AG04449 (cell line): ENCODE results near the gene PCNT.
"Not testable (repeated sequence)": the region's sequence is repeated elsewhere in the genome, so short reads cannot be mapped to it uniquely, and the experiment has no call there.

ENCODE experiments used
- CTCF ChIA-PET: fragments of 350-600 bp; formaldehyde crosslinking; extraction: SDS; loops from one replicate; lab custom pipeline; 2021; ENCODE audit warnings: antibody characterized with exemption; lab: Yijun Ruan, JAX
- POLR2A ChIA-PET: fragments of 400-600, 350-600 bp; formaldehyde crosslinking; extraction: SDS; loops from one replicate; lab custom pipeline; 2020; ENCODE audit warnings: antibody characterized with exemption, inconsistent platforms; lab: Yijun Ruan, JAX
- DNase-seq: peaks from one replicate; pipeline ENCODE4 v3.0.0-alpha.2; 2010; ENCODE audit warnings: low read depth, low spot score
- H3K4me3 ChIP-seq: 2 replicates; pipeline ENCODE4 v1.5.1; 2011; ENCODE audit warnings: low read depth, mild to moderate bottlenecking, control low read depth, low read length
- CTCF ChIP-seq: IDR thresholded peaks from one replicate; pipeline ENCODE4 v1.5.1; 2011; ENCODE audit warnings: mild to moderate bottlenecking, moderate library complexity, low read length, control low read depth, inconsistent platforms; ENCODE audit not compliant: insufficient read depth; ENCODE audit errors: missing control alignments

PCNT gene

GRCh38 chr21:46402421-46402820 is 78.5 kb downstream of the PCNT start:
- POLR2A ChIA-PET: no interaction called here
- CTCF ChIA-PET: interaction anchor here (0.7 to 1.0 kb wide), 2 partner anchors 11 to 259 kb away, joined by 3 to 4 read pairs; no protein-coding TSS in a partner anchor
- no peak overlapping the region for H3K4me3 ChIP-seq
- no peak for TF ChIP-seq CTCF
- no peak for DNase-seq

- DNase-seq, H3K4me3 ChIP-seq, CTCF ChIA-PET, POLR2A ChIA-PET: not testable (repeated sequence)
Observed at GRCh38 chr21:46403234-46403811, 79.4 kb downstream of the PCNT start.

GRCh38 chr21:46404306-46404705 is 80.3 kb downstream of the PCNT start:
- ChIA-PET CTCF (no interaction called here), POLR2A (no interaction called here)
- no peak for TF ChIP-seq CTCF
- H3K4me3 ChIP-seq: no peak overlapping the region
- DNase-seq: no peak

- no peak for TF ChIP-seq CTCF
- CTCF ChIA-PET: no interaction called here
- POLR2A ChIA-PET: no interaction called here
- no peak for DNase-seq
- no peak overlapping the region for H3K4me3 ChIP-seq
Observed at GRCh38 chr21:46406001-46406400, 82.0 kb downstream of the PCNT start.

GRCh38 chr21:46409641-46410406 is 85.9 kb downstream of the PCNT start:
- ChIA-PET POLR2A (no interaction called here), CTCF (no interaction called here)
- no peak for DNase-seq
- TF ChIP-seq CTCF: no peak
- H3K4me3 ChIP-seq: no peak overlapping the region

- no peak for TF ChIP-seq CTCF
- no peak for DNase-seq
- H3K4me3 ChIP-seq: no peak overlapping the region
- ChIA-PET CTCF (no interaction called here), POLR2A (interaction anchor here (0.6 kb wide), 1 partner anchor 13 kb away, joined by 4 read pairs; no protein-coding TSS in a partner anchor)
Observed at GRCh38 chr21:46410516-46410915, 86.6 kb downstream of the PCNT start.

- TF ChIP-seq CTCF: no peak
- POLR2A ChIA-PET: interaction anchor here (0.6 kb wide), 1 partner anchor 12 kb away, joined by 4 read pairs; no protein-coding TSS in a partner anchor
- CTCF ChIA-PET: no interaction called here
- no peak overlapping the region for H3K4me3 ChIP-seq
- DNase-seq: no peak
Observed at GRCh38 chr21:46411236-46411635, 87.3 kb downstream of the PCNT start.
